HepG2 (cell line): ENCODE data around the gene PPOX.

Experiments
- MTA3 ChIP-seq: sonication (generic); formaldehyde crosslinking; IDR thresholded peaks from 2 replicates; pipeline ENCODE4 v1.4.0; 2020; ENCODE audit warnings: missing genetic modification reagents
- POLR2A ChIP-seq, 2 experiments: IDR thresholded peaks; 2 replicates each; pipeline ENCODE4 v1.6.1; 2011; ENCODE audit warnings: low read depth in 2 of 2, low read length in 2 of 2, mild to moderate bottlenecking in 1 of 2, moderate library complexity in 1 of 2; ENCODE audit not compliant: insufficient read depth in 1 of 2
- RXRA ChIP-seq: sonication (generic); formaldehyde crosslinking; IDR thresholded peaks from 2 replicates; pipeline ENCODE4 v1.5.1; 2020; ENCODE audit warnings: missing genetic modification reagents
- TAF1 ChIP-seq: sonication (generic); formaldehyde crosslinking; IDR thresholded peaks from 2 replicates; pipeline ENCODE4 v1.4.0; 2020; ENCODE audit warnings: missing genetic modification reagents
- ZFP90 ChIP-seq: sonication (generic); formaldehyde crosslinking; IDR thresholded peaks from 2 replicates; pipeline ENCODE4 v1.8.0; 2022; ENCODE audit warnings: missing genetic modification reagents, mild to moderate bottlenecking, inconsistent platforms, borderline replicate concordance
- ZNF160 ChIP-seq: sonication (generic); formaldehyde crosslinking; IDR thresholded peaks from 2 replicates; pipeline ENCODE4 v1.8.0; 2022; ENCODE audit warnings: mild to moderate bottlenecking, inconsistent platforms, missing genetic modification reagents
- TF ChIP-seq, protein P1 (sequence below): sonication (generic); formaldehyde crosslinking; IDR thresholded peaks from 2 replicates; pipeline ENCODE4 v1.5.0; 2020; ENCODE audit warnings: mild to moderate bottlenecking, missing genetic modification reagents, moderate library complexity
- TF ChIP-seq, protein P2 (sequence below), 2 experiments: sonication (generic) in 1 of 2; formaldehyde crosslinking in 1 of 2; IDR thresholded peaks; 2 replicates each; pipeline versions ENCODE4 v1.5.1 to v1.6.1; 2011 to 2020; ENCODE audit warnings: borderline replicate concordance in 1 of 2, low read depth in 1 of 2, low read length in 1 of 2, mild to moderate bottlenecking in 1 of 2, missing genetic modification reagents in 1 of 2, moderate library complexity in 1 of 2
- TF ChIP-seq, protein P3 (sequence below): sonication (generic); formaldehyde crosslinking; conservative IDR thresholded peaks from 2 replicates; pipeline ENCODE4 v1.4.0; 2020; ENCODE audit warnings: missing genetic modification reagents

DNA sequence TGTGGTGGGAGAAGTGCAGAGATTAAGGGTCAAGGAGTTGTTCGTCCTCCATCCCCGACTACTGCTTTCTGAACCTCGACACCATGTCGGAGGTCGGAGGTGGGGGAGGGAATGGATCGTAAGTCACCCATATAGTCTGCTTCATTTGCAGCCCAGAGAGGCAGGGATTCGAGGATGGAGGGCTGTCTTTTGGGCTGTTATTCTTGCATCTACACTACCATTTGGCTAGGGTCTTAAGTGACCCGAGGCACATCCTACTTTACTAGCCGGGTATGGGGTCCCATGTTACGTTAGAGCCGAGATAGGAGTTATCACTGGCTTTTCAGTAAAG, 6.3 kb upstream of the PPOX start:
- TF ChIP-seq MTA3 (CRISPR knock-in tag), result no peak
- no peak for TF ChIP-seq ZFP90
- TF ChIP-seq, protein P1, sequence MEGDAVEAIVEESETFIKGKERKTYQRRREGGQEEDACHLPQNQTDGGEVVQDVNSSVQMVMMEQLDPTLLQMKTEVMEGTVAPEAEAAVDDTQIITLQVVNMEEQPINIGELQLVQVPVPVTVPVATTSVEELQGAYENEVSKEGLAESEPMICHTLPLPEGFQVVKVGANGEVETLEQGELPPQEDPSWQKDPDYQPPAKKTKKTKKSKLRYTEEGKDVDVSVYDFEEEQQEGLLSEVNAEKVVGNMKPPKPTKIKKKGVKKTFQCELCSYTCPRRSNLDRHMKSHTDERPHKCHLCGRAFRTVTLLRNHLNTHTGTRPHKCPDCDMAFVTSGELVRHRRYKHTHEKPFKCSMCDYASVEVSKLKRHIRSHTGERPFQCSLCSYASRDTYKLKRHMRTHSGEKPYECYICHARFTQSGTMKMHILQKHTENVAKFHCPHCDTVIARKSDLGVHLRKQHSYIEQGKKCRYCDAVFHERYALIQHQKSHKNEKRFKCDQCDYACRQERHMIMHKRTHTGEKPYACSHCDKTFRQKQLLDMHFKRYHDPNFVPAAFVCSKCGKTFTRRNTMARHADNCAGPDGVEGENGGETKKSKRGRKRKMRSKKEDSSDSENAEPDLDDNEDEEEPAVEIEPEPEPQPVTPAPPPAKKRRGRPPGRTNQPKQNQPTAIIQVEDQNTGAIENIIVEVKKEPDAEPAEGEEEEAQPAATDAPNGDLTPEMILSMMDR (CRISPR knock-in tag), result no peak
- TF ChIP-seq POLR2A (IDR thresholded peaks at IDR 0.05; ENCODE audit: insufficient read depth in 1 of 2, low read depth in 2 of 2, low read length in 2 of 2), result no peak
- TF ChIP-seq, protein P2, sequence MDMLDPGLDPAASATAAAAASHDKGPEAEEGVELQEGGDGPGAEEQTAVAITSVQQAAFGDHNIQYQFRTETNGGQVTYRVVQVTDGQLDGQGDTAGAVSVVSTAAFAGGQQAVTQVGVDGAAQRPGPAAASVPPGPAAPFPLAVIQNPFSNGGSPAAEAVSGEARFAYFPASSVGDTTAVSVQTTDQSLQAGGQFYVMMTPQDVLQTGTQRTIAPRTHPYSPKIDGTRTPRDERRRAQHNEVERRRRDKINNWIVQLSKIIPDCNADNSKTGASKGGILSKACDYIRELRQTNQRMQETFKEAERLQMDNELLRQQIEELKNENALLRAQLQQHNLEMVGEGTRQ (IDR thresholded peaks at IDR 0.05; ENCODE audit: low read depth, low read length), result no peak
- TF ChIP-seq, protein P2 (CRISPR knock-in tag; IDR thresholded peaks at IDR 0.05; ENCODE audit: borderline replicate concordance), result no peak
- TF ChIP-seq RXRA, result no peak
- TF ChIP-seq ZNF160 (CRISPR knock-in tag), result no peak
- TF ChIP-seq, protein P3, sequence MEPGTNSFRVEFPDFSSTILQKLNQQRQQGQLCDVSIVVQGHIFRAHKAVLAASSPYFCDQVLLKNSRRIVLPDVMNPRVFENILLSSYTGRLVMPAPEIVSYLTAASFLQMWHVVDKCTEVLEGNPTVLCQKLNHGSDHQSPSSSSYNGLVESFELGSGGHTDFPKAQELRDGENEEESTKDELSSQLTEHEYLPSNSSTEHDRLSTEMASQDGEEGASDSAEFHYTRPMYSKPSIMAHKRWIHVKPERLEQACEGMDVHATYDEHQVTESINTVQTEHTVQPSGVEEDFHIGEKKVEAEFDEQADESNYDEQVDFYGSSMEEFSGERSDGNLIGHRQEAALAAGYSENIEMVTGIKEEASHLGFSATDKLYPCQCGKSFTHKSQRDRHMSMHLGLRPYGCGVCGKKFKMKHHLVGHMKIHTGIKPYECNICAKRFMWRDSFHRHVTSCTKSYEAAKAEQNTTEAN (CRISPR knock-in tag), result no peak
- no peak for TF ChIP-seq TAF1 (CRISPR knock-in tag)
